Loucy (cell line): ENCODE measurements around the gene S1PR2.

Experiments used
- EZH2phosphoT487 ChIP-seq: fragments of 200-600 bp; IDR thresholded peaks from 2 replicates; pipeline ENCODE4 v1.6.1; 2018; ENCODE audit warnings: antibody characterized with exemption, mild to moderate bottlenecking, moderate library complexity, borderline replicate concordance
- TF ChIP-seq, protein P1 (sequence below): fragments of 200-600 bp; sonication (generic); conservative IDR thresholded peaks from 2 replicates; pipeline ENCODE4 v1.5.1; 2014; ENCODE audit warnings: mild to moderate bottlenecking, antibody characterized with exemption, low read length

DNA sequence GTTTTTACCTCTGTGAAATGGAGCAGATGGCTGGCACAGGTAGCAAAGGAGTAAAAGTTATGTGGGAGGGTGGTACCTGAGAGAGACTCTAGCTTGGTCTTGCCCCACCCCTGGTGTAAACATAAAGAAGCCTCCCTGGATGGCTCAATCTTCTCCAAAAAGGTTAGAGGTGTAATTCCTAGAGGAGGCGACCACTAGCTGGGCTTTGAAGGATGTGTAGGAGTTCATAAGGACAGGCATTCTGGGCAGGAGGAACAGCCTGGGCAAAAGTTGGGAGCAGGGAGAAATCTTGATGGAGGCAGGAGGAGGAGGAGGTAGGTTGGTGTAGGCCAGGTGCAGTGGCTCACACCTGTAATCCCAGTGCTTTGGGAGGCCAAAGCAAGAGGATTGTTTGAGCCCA is 47.8 kb upstream of the S1PR2 start:
- TF ChIP-seq, protein P1, sequence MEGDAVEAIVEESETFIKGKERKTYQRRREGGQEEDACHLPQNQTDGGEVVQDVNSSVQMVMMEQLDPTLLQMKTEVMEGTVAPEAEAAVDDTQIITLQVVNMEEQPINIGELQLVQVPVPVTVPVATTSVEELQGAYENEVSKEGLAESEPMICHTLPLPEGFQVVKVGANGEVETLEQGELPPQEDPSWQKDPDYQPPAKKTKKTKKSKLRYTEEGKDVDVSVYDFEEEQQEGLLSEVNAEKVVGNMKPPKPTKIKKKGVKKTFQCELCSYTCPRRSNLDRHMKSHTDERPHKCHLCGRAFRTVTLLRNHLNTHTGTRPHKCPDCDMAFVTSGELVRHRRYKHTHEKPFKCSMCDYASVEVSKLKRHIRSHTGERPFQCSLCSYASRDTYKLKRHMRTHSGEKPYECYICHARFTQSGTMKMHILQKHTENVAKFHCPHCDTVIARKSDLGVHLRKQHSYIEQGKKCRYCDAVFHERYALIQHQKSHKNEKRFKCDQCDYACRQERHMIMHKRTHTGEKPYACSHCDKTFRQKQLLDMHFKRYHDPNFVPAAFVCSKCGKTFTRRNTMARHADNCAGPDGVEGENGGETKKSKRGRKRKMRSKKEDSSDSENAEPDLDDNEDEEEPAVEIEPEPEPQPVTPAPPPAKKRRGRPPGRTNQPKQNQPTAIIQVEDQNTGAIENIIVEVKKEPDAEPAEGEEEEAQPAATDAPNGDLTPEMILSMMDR = no peak
- TF ChIP-seq EZH2phosphoT487 = no peak
